Esophagus muscularis mucosa (tissue), 4 donors: Measurements from ENCODE around the gene PRR5L. TPM values are rescaled to one million over a fixed set of nuclear protein-coding genes. Genes with fewer than 3 reads are reported as not detected.
A peak's percentile ranks its signal among the peaks of the same experiment; 100 is the strongest.

Experiments
- DNase-seq: peaks from one replicate; pipeline ENCODE4 v3.0.0-alpha.2; 2017; ENCODE audit errors: extremely low spot score
- H3K27ac ChIP-seq, 4 donors: fragments of 200-600 bp; sonication (generic); replicated peaks in 1 of 4; 1 replicate in 3 of 4; 2 replicates in 1 of 4; pipeline ENCODE4 v1.5.1; 2016 to 2019; ENCODE audit warnings: mild to moderate bottlenecking in 1 of 4
- H3K27me3 ChIP-seq, 4 donors: fragments of 200-600 bp; sonication (generic); one replicate each; pipeline versions ENCODE4 v1.5.1 to v1.6.0; 2016 to 2019
- H3K36me3 ChIP-seq, 4 donors: fragments of 200-600 bp; sonication (generic); one replicate each; pipeline ENCODE4 v1.5.1; 2016 to 2019
- H3K4me1 ChIP-seq, 4 donors: fragments of 200-600 bp; sonication (generic); one replicate each; pipeline ENCODE4 v1.5.1; 2016 to 2019
- H3K4me3 ChIP-seq, 4 donors: fragments of 200-600 bp; sonication (generic); 1 replicate in 2 of 4; 2 replicates in 2 of 4; pipeline ENCODE4 v1.5.1; 2016 to 2019; ENCODE audit warnings: mild to moderate bottlenecking in 4 of 4, moderate library complexity in 1 of 4
- H3K9me3 ChIP-seq, 4 donors: fragments of 200-600 bp; sonication (generic); 1 replicate in 3 of 4; 2 replicates in 1 of 4; pipeline ENCODE4 v1.5.1; 2016 to 2019
- EP300 ChIP-seq: sonication (generic); formaldehyde crosslinking; IDR thresholded peaks from one replicate; pipeline ENCODE4 v1.6.1; 2017; ENCODE audit warnings: antibody characterized with exemption
- POLR2A ChIP-seq: fragments of 450-650 bp; IDR thresholded peaks from one replicate; pipeline ENCODE4 v1.6.1; 2017; ENCODE audit warnings: antibody characterized with exemption, moderate library complexity, mild to moderate bottlenecking, low read depth
- POLR2AphosphoS5 ChIP-seq, 2 donors: sonication (generic); formaldehyde crosslinking; IDR thresholded peaks; one replicate each; pipeline ENCODE4 v1.6.1; 2017; ENCODE audit warnings: antibody characterized with exemption in 2 of 2
- WGBS: methylation state at CpG from one replicate; pipeline ENCODE4 v1.1.5; 2018; 5-methylcytosine and 5-hydroxymethylcytosine counted together
- intact Hi-C: fragments of 100-400 bp; cut with DNase I; formaldehyde crosslinking; loops from one replicate; pipeline ENCODE4 v1.15.1; 2023
- total RNA-seq, 4 donors: library from RNA; depleted of rRNA; stranded (reverse); fragments of >200 nt; gene quantifications; one replicate each; pipeline versions ENCODE4 v1.1.0 to v1.2.1, GENCODE V29; 2016
- TF ChIP-seq, protein P1 (sequence below), 3 experiments: fragments of 200-600 bp in 2 of 3; fragments of 450-650 bp in 1 of 3; sonication (generic) in 2 of 3; IDR thresholded peaks; one replicate each; pipeline ENCODE4 v1.5.1; 2017 to 2019; ENCODE audit warnings: antibody characterized with exemption in 3 of 3, mild to moderate bottlenecking in 2 of 3, moderate library complexity in 1 of 3

Gene PRR5L
- total RNA-seq, 4 donors from 2014 or later, result 1.7 to 9.6 (median 3.1) TPM

DNA sequence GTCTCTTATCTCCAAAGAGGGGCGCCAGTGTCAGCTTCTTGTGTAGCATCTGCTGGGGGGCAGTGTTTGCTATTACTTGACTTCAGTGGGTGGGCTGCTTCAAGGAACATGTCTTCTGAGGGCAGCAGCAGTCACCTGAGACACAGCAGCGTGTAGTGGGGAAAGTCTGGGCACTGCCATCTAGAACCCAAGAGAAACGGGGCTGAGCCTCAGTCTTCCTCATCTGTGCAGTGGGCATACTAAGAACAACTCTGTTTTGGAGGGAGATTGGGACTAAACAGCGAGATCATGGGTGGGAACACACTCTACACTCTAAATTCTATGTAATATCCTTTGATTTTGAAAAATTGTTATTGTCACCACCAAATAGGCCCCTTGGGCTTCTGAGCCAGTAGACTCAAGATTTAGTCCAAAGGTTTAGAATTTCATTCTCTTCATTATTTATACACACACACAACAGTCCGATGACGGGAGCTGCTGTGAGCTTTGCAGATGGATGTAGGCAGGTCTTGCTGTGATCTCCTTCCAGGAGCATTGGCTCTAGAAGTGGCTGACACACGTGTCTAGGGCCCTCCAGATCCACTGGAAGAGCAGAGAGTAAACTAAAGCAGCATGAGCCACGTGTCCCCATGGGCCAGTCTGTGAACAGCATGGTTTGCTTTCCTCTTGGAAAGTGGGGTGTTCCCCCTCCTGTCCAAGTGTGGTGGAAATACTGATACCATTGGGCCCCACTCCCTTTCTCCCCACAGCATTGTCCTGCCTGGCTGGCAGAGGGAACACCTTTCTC lies 162.2 kb downstream of the PRR5L start:
- H3K4me1 ChIP-seq, result peaks cover 9 to 23% (median 21%) of the 10 kb centered on the region in 4 donors
- intact Hi-C loops, result no loop called here
- H3K9me3 ChIP-seq, result no peaks in the 10 kb centered on the region
- no peak overlapping the region for H3K4me3 ChIP-seq
- TF ChIP-seq, protein P1, sequence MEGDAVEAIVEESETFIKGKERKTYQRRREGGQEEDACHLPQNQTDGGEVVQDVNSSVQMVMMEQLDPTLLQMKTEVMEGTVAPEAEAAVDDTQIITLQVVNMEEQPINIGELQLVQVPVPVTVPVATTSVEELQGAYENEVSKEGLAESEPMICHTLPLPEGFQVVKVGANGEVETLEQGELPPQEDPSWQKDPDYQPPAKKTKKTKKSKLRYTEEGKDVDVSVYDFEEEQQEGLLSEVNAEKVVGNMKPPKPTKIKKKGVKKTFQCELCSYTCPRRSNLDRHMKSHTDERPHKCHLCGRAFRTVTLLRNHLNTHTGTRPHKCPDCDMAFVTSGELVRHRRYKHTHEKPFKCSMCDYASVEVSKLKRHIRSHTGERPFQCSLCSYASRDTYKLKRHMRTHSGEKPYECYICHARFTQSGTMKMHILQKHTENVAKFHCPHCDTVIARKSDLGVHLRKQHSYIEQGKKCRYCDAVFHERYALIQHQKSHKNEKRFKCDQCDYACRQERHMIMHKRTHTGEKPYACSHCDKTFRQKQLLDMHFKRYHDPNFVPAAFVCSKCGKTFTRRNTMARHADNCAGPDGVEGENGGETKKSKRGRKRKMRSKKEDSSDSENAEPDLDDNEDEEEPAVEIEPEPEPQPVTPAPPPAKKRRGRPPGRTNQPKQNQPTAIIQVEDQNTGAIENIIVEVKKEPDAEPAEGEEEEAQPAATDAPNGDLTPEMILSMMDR (IDR thresholded peaks at IDR 0.05), result no peak
- no peak for TF ChIP-seq POLR2A
- TF ChIP-seq EP300, result no peak
- no peak for TF ChIP-seq POLR2AphosphoS5 (IDR thresholded peaks at IDR 0.05)
- no peak for DNase-seq
- H3K27me3 ChIP-seq, result peaks cover 0 to 12% (median 0%) of the 10 kb centered on the region in 4 donors
- peaks cover 0 to 8% (median 0%) of the 10 kb centered on the region in 4 donors for H3K36me3 ChIP-seq
- 81% methylated on average over 8 of the region's 8 CpGs for WGBS
- H3K27ac ChIP-seq, result no peak overlapping the region

DNA sequence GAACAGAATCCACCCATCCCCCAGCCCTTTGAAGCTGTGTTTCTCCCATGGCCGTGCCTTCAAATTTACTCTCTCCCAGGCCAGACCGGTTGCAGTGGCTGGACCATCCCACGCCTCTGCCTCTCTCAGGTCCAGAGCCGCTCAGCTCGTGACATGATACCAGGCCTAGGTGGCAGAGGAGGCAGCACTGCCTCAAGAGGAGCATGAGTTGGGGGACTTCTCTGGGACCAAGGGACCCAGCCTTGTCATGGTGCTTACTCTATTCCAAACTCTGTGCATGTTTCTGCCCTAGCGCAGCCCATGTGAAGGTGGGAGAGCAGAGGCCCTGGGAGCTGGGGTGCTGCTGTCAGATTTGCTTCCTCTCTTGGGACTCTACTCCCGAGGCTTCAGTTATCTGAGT lies 163.0 kb downstream of the PRR5L start:
- Histone ChIP-seq H3K4me1 (peaks cover 9 to 23% (median 21%) of the 10 kb centered on the region in 4 donors), H3K27ac (no peak overlapping the region), H3K9me3 (no peaks in the 10 kb centered on the region), H3K4me3 (no peak overlapping the region), H3K36me3 (peaks cover 0 to 8% (median 0%) of the 10 kb centered on the region in 4 donors), H3K27me3 (peaks cover 0 to 12% (median 0%) of the 10 kb centered on the region in 4 donors)
- TF ChIP-seq POLR2AphosphoS5 (IDR thresholded peaks at IDR 0.05), result no peak
- TF ChIP-seq EP300, result no peak
- TF ChIP-seq, protein P1 (IDR thresholded peaks at IDR 0.05), result no peak
- TF ChIP-seq POLR2A, result no peak
- DNase-seq, result no peak
- 90% methylated on average over 7 of the region's 7 CpGs for WGBS
- intact Hi-C loops, result no loop called here

DNA sequence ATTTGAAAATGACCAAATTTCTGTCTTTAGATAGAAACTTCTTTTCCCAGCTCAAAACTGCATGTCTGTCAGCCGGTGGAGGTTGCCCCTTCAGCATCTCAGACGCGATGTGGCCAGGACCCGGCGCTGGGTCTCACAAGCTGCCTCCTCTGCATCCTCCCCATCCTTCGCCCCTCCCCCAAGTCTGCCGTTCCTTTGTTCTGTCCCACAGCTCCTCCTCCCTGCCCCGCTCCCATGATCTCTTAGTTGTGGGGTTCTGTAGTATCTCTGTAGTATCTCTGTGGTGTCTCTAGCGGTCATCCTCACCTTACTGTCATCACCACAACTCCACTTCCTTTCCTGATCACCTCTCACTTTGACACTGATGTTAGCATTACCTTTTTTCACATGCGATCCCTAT lies 164.1 kb downstream of the PRR5L start:
- TF ChIP-seq POLR2A, result no peak
- TF ChIP-seq EP300, result no peak
- TF ChIP-seq, protein P1 (IDR thresholded peaks at IDR 0.05), result no peak
- TF ChIP-seq POLR2AphosphoS5 (IDR thresholded peaks at IDR 0.05), result no peak
- peaks cover 9 to 19% (median 15%) of the 10 kb centered on the region in 4 donors for H3K4me1 ChIP-seq
- no peaks in the 10 kb centered on the region for H3K9me3 ChIP-seq
- no peak overlapping the region for H3K27ac ChIP-seq
- H3K36me3 ChIP-seq, result peaks cover 0 to 8% (median 0%) of the 10 kb centered on the region in 4 donors
- H3K4me3 ChIP-seq, result no peak overlapping the region
- intact Hi-C loops, result no loop called here
- 80% methylated on average over 10 of the region's 10 CpGs for WGBS
- peak; percentile 47 for DNase-seq
- peaks cover 0 to 12% (median 0%) of the 10 kb centered on the region in 4 donors for H3K27me3 ChIP-seq

DNA sequence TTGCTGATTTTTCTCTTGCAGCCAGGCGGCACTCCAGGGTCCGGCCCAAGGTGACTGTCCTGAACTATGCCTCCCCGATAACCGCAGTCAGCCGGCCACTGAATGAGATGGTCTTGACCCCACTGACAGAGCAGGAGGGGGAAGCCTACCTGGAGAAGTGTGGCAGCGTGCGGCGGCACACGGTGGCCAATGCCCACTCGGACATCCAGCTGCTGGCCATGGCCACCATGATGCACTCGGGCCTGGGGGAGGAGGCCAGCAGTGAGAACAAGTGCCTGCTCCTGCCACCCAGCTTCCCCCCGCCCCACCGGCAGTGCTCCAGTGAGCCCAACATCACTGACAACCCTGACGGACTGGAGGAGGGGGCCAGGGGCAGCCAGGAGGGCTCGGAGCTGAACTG lies 166.2 kb downstream of the PRR5L start:
- H3K9me3 ChIP-seq, result no peaks in the 10 kb centered on the region
- intact Hi-C loops, result no loop called here
- H3K27me3 ChIP-seq, result peaks cover 0 to 8% (median 0%) of the 10 kb centered on the region in 4 donors
- no peak overlapping the region for H3K4me3 ChIP-seq
- H3K36me3 ChIP-seq, result peaks cover 0 to 8% (median 0%) of the 10 kb centered on the region in 4 donors
- no peaks in the 10 kb centered on the region for H3K4me1 ChIP-seq
- peak; percentile 80 for DNase-seq
- TF ChIP-seq POLR2AphosphoS5 (IDR thresholded peaks at IDR 0.05) (no peak), POLR2A (no peak), EP300 (no peak)
- TF ChIP-seq, protein P1 (IDR thresholded peaks at IDR 0.05), result no peak
- 93% methylated on average over 12 of the region's 15 CpGs for WGBS
- no peak overlapping the region for H3K27ac ChIP-seq
